GM18858 (cell line): ENCODE data around the gene RAB6B.

Source experiments
- ATAC-seq: cut with Tn5 transposase; IDR thresholded peaks from one replicate; pipeline ENCODE4 v1.9.1; 2021; ENCODE audit not compliant: unreplicated experiment

Gene RAB6B

DNA sequence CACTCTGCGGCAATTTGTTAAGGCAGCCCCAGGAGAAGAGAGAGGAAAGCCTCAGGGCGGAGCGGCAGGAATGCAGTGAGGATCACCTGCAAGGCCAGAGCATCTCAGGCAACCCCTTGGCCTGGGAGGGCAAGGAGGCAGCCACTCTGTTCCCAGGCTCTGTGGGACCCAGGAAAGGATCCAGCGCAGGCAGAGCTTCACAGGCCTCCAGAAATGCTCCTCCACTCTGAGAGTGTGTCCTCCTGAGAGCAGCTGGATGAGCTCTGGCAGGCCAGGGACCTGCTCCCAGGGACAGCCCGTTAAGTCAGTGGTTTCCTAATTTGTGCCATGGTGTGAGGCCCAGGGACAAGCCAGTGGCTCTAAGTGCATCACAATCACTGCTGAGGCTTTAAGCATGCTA lies 35.2 kb downstream of the RAB6B start:
- ATAC-seq = no peak

GRCh38 chr3:133859381-133860234 lies 36.1 kb downstream of the RAB6B start:
- ATAC-seq = no peak

DNA sequence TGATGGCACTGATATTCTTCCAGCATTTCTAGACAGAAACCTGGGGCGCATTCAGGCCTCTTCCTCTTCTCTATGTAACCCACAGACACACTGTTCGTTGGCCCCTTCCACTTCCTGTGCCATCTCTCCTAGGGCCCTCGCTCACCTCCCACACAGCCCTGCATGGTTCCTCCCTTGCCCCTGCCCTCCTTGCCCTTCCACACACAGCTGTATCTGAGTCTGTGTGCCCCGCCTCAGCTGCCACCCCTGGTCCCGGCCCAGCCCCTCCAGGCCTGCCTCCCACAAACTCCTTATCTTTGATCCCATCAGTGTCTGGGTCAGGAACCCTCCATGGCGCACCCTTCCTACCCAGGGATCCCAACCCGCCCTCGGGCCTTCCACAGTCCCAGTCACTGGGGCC lies 37.9 kb downstream of the RAB6B start:
- no peak for ATAC-seq

DNA sequence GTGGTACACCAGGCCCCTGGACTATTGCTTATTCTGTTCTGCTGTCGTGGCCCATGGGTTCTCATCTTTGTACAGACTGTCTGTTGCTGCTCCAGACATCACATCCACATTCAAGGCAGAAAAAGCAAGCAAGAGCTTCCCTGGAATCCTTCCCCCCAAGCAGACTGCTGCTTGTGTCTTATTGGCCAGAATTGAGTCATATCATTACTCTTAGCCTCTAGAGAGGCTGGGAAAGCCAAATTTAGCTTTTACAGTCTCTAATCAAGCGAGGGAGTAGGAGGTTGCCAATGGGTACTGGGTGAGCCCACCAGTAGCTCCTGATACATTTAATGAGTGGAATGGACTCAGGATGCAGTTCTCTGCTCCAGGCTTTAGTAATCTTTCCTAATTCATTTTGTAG lies 39.4 kb downstream of the RAB6B start:
- ATAC-seq = no peak

DNA sequence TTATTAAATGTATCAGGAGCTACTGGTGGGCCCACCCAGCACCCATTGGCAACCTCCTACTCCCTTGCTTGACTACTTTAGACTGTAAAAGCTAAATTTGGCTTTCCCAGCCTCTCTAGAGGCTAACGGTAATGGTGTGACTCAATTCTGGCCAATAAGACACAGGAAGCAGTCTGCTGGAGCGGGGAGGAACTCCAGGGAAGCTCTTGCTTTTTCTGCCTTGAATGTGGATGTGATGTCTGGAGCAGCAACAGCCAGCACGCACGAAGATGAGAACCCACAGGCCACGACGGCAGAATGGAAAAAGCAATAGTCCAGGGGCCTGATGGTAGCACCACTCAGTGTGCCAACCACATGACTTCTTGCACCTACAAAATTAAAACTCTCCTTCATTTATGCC lies 39.9 kb downstream of the RAB6B start:
- no peak for ATAC-seq

DNA sequence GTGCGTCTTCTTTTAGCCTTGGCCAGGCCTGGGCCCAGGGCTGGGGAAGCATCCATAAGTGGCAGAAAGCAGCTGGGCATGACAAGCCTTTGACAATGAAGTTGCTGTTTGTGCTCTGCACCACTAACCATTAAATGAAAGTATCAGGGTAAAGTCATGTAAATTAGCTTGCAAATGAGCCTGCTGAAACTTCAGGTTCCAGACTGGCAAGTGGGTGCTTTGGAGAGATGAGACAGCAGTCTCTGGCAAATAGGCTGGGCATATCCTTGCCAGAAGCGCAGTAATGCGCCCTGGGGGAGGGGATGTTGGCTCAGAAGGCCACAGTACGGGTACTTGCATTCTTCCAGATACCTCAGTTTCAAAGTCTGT lies 40.7 kb downstream of the RAB6B start:
- ATAC-seq = no peak

- no peak for ATAC-seq
Observed at GRCh38 chr3:133854264-133855001, 41.2 kb downstream of the RAB6B start.

- no peak for ATAC-seq
Observed at GRCh38 chr3:133853925-133854227, 41.8 kb downstream of the RAB6B start.

- ATAC-seq = no peak
Observed at GRCh38 chr3:133853063-133853924, 42.4 kb downstream of the RAB6B start.

- ATAC-seq = no peak
Observed at GRCh38 chr3:133851931-133852330, 43.8 kb downstream of the RAB6B start.

DNA sequence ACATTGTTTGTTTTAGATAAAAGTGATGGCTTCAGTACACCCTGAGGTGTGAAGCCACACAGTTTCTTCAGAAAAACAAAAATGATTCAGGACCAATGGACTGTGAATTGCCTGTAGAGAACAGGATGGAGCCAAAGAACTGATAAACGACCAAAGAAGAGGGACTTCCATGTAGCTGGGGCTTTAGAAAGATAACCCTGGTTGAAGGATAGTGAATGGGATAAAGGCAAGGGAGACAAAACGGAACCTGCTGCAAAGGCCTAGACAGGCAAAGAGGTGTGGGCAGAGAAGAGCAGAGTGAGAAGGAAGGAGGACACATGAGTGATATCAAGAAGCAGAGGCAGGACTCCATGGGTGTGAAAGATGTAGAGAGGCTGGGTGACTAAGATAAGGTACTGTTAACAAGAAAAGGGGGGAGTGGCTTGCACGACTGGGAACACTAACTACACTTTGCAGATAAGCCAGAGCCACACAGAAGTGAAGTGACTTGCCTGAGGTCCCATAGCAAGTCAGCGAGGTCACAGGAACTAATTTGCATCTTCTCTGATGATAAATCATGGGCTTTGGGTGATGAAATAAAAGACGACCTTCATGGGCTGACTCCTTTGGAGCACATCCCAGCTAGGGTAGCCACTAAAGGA lies 44.3 kb downstream of the RAB6B start:
- ATAC-seq = no peak

DNA sequence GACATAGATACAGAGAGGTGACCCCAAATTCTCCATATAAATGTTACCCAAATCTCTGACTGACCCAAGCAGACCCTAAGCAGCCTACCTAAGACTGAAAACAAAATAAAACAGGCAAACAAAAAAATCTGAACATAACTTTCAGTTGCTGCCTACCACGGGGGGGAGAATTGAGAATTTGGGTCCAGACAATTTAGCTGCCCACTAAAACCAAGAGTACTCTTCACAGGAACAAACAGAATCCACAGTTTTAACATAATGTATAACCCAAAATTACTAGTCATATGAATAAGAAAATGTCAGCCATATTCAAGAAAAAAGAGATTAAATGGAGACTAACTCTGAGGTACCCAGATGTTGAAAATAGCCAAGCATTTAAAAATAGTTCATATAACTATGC lies 45.6 kb downstream of the RAB6B start:
- ATAC-seq = no peak

DNA sequence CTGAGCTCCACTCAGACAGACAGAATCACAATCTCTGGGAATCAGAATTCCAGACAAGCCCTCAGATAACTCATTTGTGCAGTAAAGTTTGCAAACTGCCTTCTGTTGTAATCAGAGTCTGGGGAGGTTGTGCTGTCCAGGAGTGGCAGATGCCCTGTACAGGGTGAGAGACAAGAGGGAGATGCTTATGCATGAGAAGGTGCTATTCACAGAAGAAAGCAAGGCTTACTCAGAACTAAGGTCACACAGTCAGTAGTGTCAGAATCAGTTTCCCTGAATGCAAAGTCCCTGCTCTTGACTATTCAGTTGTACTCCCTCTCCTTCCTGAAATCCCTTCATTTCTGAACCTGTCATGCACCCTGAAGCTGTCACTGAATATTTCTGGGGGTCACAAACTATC lies 46.3 kb downstream of the RAB6B start:
- ATAC-seq = no peak

GRCh38 chr3:133845127-133845526 lies 50.6 kb downstream of the RAB6B start:
- ATAC-seq = no peak

DNA sequence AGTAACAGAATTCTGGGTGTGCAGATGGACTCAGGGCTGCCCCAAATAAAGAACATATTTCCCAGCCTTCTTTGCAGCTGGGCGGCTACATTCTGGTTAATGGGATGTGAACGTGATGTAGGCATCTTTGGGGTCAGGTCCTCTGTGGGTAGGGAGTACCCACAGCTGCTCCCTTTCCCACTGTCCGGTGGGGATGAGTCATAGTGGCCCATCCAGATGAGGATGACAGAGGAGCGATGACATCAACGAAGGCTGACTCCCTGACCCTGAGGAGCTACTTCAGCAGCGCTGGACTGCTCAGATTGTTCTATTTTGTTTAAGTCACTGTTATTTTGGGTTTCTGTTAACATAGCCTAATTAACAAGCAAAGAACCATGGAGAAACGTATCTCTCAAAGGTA lies 52.0 kb downstream of the RAB6B start:
- no peak for ATAC-seq

GRCh38 chr3:133842158-133842557 lies 53.5 kb downstream of the RAB6B start:
- ATAC-seq = no peak

DNA sequence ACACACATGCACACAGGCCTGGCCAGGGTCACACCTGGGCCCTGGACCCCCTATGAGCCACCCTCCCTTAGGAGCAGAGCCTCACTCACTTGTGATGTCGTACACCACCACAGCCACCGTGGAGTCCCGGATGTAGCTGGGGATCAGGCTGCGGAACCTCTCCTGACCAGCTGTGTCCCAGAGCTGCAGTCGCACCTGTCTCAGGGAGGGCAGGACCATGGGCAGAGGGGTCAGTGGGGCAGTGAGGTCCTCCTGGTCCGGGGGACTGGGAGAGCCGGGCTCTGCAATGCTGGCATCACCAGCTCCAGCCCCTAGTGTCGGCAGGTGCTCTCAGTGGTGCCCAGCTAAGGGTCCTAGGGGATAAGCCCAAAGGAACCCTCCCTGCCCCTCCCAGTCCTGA lies 54.5 kb downstream of the RAB6B start:
- ATAC-seq = no peak

DNA sequence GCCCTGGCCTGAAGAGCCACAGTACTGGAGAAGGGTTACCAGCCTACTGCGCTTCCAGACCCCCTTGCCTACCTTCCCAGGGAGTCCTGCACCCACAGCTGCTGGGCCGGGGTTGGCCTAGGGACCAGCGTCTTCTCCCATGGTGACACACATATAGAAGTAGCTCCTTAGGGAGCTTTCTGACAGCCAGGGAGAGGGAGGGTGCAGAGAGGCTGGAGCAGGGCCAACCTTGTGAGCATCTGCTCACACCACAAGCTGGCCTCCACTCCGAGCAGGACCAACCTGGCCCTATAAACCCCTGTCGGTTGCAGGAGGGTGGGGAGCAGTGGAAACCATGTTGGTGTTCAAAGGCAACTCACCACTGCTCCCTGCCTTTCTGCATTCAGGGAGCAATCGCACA lies 54.9 kb downstream of the RAB6B start:
- no peak for ATAC-seq

DNA sequence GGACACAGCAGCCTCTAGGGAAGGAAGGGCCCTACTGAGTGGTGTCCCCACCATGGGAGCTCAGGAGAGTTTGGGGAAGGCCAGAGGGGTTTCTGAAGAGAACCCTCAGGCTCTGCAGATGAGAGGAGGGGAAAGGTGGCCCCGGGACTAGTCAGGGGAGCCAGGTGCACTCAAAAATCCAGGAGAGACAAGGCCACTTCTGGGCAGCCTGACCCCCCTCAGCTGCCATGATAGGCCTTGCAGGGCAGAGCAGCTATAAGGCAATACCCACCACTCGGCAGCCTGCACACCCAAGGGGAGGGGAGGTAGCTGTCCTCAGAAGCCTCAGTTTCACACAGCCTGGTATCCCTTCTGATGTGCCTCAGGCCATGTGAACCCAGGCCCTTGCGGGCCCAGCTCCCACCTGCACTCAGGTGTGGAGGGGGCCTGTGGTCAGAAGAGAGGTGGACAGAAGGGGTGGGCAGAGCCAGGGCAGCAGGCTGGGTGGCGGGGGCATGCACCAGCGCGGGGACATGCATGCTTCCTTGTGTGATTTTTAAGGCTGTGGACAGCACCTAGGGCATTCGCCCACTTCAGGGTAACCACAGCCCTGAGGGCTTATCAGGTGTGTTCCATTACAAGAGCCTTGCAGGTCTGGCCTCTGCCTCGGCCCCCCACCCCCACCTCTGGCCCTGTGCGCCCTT lies 55.5 kb downstream of the RAB6B start:
- ATAC-seq = no peak

DNA sequence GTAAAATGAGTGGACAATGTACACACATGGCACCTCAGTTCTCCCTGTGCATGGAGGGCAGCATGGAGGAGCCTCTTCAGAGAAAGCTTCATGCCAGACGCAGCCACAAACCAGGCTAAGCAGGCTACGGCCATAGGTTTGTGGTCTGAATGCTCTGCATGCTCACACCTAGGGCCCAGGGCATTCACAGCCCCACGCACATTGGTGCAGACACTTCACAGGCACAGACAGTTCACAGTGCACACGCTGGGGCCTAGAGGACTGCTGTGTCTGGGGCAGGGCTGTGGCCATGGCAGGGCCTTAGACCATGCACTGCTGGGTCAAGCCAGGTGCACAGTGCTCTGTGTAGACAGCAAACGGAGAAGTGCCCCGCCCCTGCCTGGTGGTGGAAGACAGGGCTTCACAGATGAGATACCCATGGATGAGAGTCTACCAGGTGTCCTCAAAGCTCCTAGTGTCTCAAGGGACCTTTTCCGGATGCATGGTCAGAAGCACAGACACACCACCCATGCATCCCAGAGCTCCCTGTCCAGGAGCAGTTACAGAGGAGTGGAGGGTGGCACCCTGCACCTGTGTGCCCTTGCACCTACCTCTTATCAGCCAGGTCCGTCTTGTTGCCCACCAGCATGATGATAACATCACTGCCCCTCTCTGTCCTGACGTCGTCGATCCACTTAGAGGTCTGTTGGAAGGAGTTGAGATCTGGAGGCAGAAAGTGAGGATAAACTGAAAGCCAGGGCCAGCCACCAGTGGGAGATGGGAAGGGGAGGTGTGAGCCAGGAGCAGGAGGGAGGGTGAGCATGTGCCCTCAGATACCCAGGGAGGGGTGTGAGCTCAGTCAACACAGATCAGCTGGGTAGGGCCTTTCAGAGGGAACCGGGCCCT lies 56.5 kb downstream of the RAB6B start:
- ATAC-seq = no peak
